SH-SY5Y (cell line): ENCODE measurements around the gene MSI1.

Source experiments
- GATA2 ChIP-seq: IDR thresholded peaks from 2 replicates; pipeline ENCODE4 v1.6.1; 2011; ENCODE audit warnings: mild to moderate bottlenecking, low read depth, low read length
- GATA3 ChIP-seq: IDR thresholded peaks from 2 replicates; pipeline ENCODE4 v1.6.1; 2011; ENCODE audit warnings: low read depth, mild to moderate bottlenecking, low read length, moderate library complexity

The MSI1 gene

GRCh38 chr12:120367924-120368788, 808 bp downstream of the MSI1 start:
- TF ChIP-seq GATA3: no peak
- TF ChIP-seq GATA2: no peak

- no peak for TF ChIP-seq GATA3
- no peak for TF ChIP-seq GATA2
These were observed 1.6 kb downstream of the MSI1 start for GRCh38 chr12:120367233-120367923.

GRCh38 chr12:120366845-120367232, 2.1 kb downstream of the MSI1 start:
- TF ChIP-seq GATA2: no peak
- TF ChIP-seq GATA3: no peak

- TF ChIP-seq GATA3: no peak
- no peak for TF ChIP-seq GATA2
These were observed 2.6 kb downstream of the MSI1 start for GRCh38 chr12:120366341-120366705.

- TF ChIP-seq GATA3 (no peak), GATA2 (no peak)
These were observed 3.2 kb downstream of the MSI1 start for GRCh38 chr12:120365675-120366340.

GRCh38 chr12:120364487-120364886, 4.5 kb downstream of the MSI1 start:
- TF ChIP-seq GATA3 (no peak), GATA2 (no peak)

- TF ChIP-seq GATA3 (no peak), GATA2 (no peak)
These were observed 5.6 kb downstream of the MSI1 start for GRCh38 chr12:120363274-120363855.

- no peak for TF ChIP-seq GATA2
- TF ChIP-seq GATA3: no peak
These were observed 6.3 kb downstream of the MSI1 start for GRCh38 chr12:120362516-120363273.

GRCh38 chr12:120361506-120362208, 7.3 kb downstream of the MSI1 start:
- TF ChIP-seq GATA3 (no peak), GATA2 (peak; percentile 70)

GRCh38 chr12:120359128-120359527, 9.8 kb downstream of the MSI1 start:
- no peak for TF ChIP-seq GATA3

- TF ChIP-seq GATA3 (no peak), GATA2 (no peak)
These were observed 10.4 kb downstream of the MSI1 start for GRCh38 chr12:120358412-120359100.

- TF ChIP-seq GATA3: no peak
- no peak for TF ChIP-seq GATA2
These were observed 11.9 kb downstream of the MSI1 start for GRCh38 chr12:120357104-120357503.

GRCh38 chr12:120356567-120357030, 12.4 kb downstream of the MSI1 start:
- TF ChIP-seq GATA3 (no peak), GATA2 (no peak)

- no peak for TF ChIP-seq GATA2
- no peak for TF ChIP-seq GATA3
These were observed 15.2 kb downstream of the MSI1 start for GRCh38 chr12:120353556-120354317.
